Choroid plexus epithelial cell (primary cell): ENCODE measurements around the gene ATP2B2.

Experiments
- DNase-seq: peaks from one replicate; pipeline ENCODE4 v3.0.0-alpha.2; 2010; ENCODE audit warnings: low read depth
- H3K4me3 ChIP-seq: 2 replicates; pipeline ENCODE4 v1.5.1; 2011; ENCODE audit warnings: low read depth, mild to moderate bottlenecking, control low read depth, low read length, moderate library complexity
- CTCF ChIP-seq: conservative IDR thresholded peaks from 2 replicates; pipeline ENCODE4 v1.5.1; 2011; ENCODE audit warnings: low read depth, mild to moderate bottlenecking, control low read depth, inconsistent platforms, low read length, moderate library complexity

The ATP2B2 gene

GRCh38 chr3:10503217-10503796, 2.1 kb downstream of the ATP2B2 start:
- TF ChIP-seq CTCF, result no peak
- no peak overlapping the region for H3K4me3 ChIP-seq
- no peak for DNase-seq

DNA sequence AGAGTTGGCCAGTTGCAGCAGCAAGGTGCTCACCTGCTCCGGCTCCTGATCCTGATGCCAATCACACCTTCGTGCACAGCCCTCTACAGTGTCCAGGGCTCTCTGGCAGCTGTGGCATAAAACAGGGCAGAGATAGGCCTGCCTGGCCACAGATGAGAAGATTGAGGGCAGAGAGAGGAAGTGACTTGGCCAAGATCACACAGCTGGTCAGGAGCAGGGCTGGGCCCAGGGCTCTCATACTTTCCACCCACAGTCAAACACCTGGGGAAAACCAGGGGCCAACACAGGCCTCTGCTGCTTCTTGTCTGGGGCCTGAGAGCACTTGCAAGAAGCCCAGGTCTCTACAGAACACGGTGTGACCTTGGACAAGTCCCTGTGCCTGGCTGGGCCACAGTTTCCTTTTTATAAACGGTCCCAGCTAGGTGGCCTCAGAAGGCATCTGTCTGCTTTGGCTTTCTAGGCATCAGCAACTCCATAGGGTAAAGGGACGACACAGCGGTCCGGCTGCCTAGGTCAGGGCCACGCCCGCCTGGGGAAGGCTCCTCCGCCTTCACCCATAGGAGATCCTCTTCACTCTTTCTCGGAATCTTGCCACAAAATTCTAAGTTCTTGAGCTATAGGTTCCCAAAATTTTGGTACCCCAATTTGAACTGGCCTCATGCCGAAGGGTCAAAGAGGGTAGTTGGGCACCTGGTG, 3.1 kb downstream of the ATP2B2 start:
- DNase-seq, result no peak
- H3K4me3 ChIP-seq, result no peak overlapping the region
- no peak for TF ChIP-seq CTCF

DNA sequence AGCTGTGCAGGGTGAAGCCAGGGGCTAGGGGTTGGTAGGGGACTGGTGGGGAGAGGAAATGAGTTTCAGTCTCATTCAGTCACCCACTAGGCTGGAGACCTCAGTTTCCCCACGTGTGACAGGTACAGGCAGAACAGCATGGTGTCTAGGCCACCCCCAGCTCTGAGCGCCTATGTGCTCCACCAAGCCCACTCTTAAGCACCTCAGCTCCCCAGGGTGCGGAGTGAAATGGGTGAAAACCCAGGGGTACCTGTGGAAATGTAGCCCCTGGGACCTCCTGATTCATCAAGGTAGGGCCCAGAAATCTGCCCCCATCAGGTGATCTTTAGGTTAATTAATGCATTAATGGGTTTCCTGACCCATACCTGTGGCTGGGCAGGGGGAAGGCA, 3.7 kb downstream of the ATP2B2 start:
- H3K4me3 ChIP-seq, result no peak overlapping the region
- no peak for TF ChIP-seq CTCF
- DNase-seq, result no peak

- no peak overlapping the region for H3K4me3 ChIP-seq
Measured at GRCh38 chr3:10500717-10501663, 4.4 kb downstream of the ATP2B2 start.

GRCh38 chr3:10498271-10498670, 7.1 kb downstream of the ATP2B2 start:
- no peak for DNase-seq
- TF ChIP-seq CTCF, result no peak
- H3K4me3 ChIP-seq, result no peak overlapping the region

More at GRCh38 chr3:10500717-10501663, 4.4 kb downstream of the ATP2B2 start:
- DNase-seq, result no peak
- TF ChIP-seq CTCF, result no peak

GRCh38 chr3:10497439-10497838, 7.9 kb downstream of the ATP2B2 start:
- no peak for TF ChIP-seq CTCF
- no peak overlapping the region for H3K4me3 ChIP-seq

More at GRCh38 chr3:10497439-10497838, 7.9 kb downstream of the ATP2B2 start:
- no peak for DNase-seq
